GM21619 (cell line): ENCODE data around the gene GRIK4.
A peak's percentile ranks its signal among the peaks of the same experiment; 100 is the strongest.

Experiments used
- ATAC-seq: cut with Tn5 transposase; IDR thresholded peaks from one replicate; pipeline ENCODE4 v1.9.1; 2021; ENCODE audit not compliant: unreplicated experiment

Gene GRIK4

DNA sequence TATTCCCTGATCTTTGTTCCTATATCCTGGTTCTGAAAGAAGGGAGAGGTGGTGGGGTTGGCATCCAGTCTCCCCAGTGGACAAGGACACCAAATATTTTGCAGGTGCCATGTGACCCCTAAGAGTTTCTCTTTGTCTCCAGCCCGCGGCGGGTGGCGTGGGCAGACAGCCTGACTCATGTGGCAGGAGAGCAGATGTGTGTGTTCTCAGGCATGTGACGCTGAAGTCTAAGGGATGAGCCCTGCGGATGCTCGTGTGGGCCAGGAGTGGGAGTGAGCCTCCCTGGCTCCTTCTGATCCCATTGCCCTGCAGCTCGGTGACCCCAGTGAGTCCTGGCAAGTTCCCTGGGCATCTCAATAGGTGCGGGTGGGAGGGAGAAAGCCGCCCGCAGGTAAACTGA lies 417.5 kb downstream of the GRIK4 start:
- ATAC-seq: no peak

DNA sequence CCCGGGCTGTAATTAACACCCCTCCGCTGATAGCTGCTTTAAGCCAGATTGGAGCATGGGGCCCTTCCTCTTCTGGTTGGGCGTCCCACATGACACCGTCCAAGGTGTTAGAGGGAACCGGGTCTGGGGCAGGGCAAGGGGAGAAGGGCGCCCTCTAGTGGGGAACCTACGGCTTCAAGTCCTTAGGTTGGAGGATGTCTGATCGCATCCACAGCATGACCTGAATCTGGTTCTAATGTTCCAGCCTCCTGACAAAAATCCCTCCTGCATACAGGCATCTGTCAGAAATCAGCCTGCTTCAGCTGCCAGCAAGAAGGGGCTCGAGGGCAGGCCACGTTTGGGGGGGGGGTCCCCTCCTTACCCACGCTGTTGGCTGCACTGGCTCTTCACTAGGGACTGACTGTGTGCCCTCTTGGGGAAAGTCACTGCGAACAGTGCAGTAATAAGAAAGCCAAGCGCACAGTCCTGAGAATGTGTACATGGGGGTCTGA lies 418.2 kb downstream of the GRIK4 start:
- ATAC-seq: no peak

DNA sequence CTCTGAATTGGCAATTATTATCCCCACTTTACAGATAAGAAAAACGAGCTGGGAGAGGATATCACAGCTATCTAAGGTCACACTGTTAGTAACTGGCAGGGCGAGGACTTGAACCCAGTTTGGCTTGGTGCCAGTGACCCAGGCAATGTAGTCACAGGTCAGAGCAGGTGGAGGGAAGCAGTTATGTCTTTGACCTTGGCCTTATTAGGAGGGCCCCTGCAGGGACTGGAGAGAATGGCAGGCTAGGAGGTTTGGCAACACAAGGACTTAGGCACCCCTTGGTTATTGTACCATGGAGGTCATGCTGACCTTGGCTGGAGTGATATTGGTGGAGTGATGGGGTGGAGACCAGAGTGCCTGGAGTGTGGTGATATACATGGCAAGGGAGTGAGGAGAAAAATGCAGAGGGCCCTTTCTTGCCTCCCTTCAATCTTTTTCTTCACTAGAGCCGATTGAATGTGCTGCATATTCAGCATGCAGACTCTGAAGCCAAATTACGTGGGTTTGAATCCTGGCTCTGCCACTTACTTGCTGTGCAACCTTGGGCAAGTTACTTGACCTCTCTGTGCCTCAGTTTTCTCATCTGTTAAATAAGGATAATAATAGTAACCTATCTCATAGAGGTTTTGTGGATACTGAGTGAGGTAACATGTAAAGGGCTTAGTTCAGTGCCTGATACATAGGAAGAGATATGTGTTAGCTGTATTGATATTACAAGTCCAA lies 419.7 kb downstream of the GRIK4 start:
- no peak for ATAC-seq

DNA sequence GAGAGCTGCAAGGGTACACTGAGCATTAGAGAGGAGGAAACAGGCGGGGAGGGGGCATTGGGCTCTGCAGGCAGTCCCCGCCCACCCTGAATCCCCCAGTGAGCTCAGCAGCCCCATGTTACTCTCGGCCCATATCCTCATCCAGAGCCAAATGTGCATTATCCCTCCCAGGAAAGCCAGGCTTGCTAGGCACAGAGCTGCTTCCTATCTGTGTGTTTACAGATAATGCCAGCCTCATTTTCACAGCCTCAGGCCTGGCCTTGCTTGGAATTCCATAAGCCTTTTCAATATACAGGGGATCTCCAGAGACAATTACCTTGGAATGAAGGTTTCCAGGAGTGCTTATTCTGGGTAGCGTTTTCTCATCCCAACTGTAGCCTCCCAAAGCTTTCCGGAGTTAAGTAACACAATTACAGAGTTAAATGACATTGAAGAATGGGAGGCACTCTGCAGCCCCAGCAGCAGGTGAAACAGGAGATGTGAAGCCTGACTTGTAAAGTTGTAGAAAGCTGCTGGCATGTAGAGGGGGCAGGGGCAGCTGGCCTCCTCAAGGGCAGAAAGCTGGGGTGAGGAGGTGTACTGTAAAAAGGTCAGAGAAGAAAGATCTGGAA lies 420.9 kb downstream of the GRIK4 start:
- no peak for ATAC-seq

DNA sequence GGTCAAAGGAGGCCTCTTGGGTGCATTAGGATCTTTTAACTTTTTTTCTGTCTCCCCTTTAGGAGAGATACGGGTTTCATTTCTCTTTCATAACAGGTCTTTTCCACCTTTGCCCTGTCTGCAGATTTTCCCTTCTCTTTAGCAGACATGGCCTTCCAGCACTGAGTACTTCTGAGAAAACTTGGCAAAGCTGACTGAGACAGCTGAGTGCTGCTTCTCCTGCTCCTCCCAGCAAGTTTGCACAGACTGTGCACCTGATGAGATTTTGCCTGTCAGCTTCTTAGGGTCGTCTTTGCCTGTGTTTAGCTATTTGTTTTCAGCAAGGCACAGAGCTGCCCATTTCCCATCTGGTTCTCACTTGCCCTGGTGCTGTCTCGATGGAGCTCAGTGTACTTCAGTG lies 424.8 kb downstream of the GRIK4 start:
- no peak for ATAC-seq

DNA sequence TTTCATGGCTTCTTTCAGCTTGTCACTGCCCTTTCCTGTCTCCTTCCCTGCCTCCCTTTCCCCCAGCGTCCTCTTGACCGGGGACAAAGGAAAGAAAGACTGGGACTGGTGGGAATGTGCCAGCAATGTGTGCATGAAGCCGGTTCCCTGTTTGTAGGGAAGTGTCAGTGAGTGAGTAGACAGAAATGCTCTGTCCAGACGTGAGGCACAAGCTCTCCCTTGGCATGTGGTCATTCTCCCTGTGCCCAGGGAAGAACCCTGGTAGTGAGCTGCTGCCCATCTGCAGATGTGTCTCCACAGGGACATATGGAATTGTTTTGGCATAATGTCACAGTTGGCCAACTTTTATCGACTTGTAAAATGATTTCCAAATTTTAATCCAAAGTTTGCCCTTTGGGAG lies 426.0 kb downstream of the GRIK4 start:
- no peak for ATAC-seq

DNA sequence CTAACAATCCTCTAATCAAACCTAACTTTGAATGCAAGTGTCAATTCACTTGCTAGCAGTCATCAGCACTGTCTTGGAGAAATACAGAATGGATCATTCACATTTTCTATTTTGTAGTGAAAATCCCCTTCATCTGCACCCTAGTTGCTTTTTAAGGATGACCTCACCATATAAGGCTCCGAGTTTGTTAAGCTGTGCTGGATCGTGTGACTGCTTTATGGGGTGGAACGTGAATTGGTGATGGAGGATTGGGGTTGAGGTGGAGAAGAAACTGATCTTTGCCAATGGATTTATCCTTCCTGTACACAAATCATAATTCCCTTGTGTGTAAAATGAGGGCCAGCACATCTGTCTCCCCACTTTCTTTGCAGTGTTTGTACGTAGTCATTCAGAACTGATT lies 426.7 kb downstream of the GRIK4 start:
- ATAC-seq: no peak

DNA sequence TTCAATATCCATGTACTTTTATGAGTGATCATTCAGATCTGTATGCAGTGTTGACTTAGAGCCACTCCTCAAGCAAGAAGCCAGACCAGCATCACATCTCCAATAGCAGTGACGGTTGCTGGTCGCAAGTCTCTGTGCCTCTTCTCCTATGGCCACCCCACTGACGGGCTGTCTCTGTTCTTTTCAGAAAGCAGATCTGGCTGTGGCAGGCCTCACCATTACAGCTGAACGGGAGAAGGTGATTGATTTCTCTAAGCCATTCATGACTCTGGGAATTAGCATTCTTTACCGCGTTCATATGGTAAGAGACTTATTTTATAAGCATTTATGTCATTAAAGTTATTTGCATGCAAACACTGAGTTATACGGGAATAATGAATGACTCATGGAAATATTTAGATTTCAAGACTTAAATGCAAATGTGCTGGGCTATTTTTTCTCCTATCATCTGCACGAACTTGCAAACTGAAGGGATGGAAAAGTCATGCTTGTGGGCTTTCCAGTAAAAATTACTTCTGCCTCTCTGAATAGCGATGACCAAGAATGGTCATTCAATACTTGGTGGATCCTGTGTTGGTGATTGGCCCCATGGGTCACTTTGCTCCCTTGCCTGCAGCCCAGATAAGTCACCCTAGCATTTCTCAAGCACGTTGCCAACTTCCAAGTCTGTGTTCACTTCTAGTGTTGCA lies 428.8 kb downstream of the GRIK4 start:
- no peak for ATAC-seq

DNA sequence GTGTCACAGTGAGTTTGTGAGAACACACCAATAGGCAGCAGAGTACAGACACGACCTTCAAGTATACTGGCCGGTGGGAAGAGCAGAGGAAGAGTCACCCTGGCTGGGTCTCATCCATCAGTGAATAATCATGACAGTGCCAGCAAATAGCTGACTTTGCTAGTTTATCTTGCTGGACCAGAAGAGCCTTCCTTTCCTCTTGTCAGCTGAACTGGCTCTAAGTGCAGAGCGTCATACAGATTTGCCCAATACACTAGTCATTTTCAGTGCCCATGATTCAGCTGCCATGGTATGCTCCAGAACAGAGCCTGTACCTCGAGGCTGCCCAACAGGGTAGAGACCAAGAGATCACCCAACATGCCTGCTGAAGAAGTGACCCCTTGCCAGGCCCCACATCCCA lies 429.5 kb downstream of the GRIK4 start:
- no peak for ATAC-seq

DNA sequence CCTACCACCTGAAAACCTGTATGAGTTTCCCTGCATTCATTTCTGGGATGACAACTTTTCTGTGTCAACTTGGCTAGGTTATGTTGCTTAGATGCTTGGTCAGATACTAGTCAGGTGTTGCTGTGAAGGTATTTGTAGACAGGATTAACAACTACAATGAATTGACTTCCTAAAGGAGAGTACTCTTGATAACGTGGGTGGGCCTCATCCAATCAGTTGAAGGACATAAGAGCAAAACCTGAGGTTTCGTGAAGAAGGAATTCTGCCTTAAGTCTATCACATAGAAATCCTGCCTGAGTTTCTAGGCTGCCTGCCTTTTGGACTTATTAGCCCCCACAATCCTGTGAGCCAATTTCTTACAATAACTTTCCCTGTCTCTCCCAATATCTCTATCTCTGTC lies 431.2 kb downstream of the GRIK4 start:
- no peak for ATAC-seq

DNA sequence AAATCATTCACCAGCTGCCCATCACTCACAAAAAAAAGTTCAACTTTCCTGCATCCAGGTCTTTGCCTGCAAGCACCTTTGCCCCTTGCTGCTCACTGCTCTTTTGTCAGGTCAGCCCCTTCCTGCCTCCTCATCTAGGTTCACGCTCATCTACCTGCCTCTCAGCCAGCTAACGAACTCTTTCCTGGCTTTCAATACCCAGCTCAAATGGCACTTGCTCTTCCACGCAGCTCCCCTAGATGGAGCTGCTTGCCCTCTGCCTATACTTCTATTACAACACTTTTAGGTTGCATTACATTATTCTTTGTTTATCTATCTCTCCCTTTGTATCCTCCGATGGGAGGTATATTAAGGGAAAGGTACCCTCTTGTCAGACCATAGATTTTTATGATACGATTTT lies 433.5 kb downstream of the GRIK4 start:
- no peak for ATAC-seq

DNA sequence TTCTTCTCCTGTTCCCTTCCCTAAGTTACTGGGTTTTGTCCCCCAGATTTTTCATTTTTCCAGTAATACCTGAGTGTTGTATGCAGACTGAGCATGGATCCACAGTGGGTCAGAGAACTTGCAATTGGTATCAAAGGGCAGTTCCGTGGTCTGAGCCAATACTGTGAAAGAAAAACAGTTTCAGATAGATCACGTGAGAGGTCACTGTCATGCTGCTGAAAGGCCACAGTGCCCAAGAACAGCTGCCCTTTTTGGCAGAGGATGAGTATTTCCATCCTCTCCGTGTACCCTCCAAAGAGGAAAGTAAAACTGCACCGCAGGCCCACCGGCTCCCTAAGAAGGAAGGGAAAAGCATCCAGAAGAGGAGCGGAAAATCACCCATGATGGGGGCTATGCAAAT lies 439.3 kb downstream of the GRIK4 start:
- no peak for ATAC-seq

DNA sequence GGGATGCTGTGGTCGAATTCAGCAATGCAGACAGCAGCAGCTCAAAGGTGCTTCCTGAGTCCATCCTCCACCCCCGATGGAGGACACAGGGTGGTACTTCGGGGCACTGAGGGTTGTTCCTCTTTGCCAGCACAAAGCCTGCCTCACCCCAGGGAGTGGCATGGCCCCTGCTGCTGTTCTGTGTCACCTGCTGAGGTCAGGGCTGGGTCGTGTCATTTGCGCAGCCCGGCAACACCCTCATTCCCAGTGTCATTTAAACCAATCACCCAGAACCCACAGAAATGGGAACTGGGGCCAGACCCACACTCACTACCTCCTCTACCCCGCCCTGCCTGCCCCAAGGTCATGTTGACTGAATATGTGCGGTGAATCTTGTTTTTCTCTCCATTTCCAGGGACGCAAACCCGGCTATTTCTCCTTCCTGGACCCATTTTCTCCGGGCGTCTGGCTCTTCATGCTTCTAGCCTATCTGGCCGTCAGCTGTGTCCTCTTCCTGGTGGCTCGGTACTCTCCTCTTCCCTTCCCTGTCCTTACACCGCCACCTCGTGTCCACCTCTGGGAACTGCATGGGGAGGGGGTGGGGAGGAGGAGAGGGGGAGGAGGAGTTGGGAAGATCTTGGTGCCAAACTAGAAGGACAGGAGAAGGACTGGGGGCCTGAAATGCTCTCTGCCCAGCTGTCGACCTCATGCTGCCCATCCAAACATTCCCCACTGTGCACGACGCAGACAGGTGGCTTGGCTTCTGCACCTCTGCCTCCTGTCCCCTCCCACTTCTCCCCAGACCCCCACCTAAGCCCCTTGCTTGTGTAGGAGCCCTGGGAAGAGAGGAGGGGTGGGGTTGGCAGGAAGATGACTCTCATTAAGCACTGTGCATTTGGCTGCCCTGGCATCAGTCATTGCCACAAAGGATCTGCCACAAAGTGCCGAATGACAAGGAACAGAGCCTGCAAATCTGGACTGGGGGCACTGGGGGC lies 441.2 kb downstream of the GRIK4 start:
- no peak for ATAC-seq

DNA sequence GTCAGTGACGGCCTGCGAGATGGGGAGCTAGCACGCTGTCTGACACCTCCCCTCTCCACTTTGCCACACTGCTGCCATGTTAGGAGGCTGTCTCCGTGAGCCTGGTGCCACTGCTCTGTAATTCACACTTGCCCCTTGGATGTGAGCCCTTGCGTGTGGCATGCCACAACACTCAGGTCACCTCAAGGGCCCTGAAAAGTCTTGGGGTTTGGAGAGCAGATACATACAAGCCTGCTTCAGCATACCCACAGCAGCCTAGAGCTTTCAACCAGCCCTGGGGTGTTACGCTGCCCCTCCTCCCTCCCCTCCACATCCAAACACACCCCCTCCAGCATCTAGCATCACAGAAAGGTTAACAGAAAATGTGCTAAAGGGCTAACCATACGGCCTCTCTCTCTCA lies 442.8 kb downstream of the GRIK4 start:
- no peak for ATAC-seq

DNA sequence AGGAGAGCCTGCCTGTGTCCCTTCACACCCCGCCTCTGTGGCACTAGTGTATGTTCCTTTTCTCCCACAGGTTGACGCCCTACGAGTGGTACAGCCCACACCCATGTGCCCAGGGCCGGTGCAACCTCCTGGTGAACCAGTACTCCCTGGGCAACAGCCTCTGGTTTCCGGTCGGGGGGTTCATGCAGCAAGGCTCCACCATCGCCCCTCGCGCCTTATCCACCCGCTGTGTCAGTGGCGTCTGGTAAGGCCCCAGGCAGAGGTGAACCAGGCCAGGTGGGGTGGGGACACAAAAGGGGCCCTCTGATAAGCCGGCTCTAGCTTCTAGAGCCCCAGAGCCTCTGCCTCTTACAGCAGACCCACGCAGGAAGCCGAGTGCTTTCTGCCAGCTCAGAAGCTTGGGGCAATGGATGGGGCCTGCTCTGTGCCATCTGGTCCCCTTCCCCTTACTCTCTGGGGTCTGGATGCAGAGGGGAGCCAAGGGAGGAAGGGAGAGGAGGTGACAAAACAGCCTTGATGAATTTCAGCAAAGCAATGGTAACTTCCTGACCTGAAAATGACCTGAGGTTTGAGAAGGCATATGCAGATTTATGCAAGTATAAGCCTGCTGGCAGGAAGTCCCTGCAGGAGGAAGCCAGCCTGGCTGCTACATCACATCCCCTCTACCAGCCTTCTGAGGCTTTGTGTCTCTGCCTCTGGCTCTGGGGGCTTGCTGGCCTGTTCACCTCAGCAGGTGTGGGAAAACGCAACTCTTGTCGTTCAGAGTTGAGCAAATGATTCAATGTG lies 445.4 kb downstream of the GRIK4 start:
- ATAC-seq: peak; percentile 66

DNA sequence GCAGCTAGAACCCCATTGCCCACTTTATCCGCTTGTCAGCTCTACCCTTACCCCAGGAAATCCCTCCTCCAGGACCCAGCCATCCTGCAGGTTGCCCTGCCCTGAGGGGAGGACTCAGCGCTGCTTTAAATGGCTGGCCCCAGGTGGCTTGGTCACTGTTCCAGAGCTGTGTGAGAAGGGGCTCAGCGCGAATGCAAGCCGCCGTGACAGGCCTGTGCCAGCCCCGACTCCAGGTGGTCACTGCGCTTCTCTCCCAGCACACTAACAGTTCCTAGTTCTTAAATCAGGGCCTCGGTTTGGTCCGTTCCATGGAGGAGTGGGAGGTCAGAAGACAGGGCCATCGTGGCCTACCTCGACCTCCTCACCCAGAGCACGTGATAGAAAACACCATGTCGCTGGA lies 446.6 kb downstream of the GRIK4 start:
- ATAC-seq: no peak

DNA sequence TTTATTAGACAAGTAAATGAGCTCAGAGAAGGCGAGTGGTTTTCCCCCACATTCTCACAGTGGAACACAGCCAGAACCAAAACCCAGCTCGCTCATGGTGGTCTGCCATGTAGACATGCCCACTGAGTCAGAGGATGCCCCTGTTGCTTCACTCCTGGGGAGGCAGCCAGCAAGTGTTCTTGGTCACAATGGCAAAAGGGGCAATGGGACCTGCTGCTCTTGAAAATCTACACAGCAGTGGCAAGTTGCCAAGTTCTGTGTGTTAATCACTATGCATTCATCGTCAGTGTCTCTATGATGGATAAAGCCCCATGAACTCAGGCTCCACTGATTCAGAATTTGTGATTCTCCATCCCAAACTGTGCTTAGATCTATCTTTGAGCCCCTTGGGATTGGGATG lies 447.6 kb downstream of the GRIK4 start:
- ATAC-seq: no peak

DNA sequence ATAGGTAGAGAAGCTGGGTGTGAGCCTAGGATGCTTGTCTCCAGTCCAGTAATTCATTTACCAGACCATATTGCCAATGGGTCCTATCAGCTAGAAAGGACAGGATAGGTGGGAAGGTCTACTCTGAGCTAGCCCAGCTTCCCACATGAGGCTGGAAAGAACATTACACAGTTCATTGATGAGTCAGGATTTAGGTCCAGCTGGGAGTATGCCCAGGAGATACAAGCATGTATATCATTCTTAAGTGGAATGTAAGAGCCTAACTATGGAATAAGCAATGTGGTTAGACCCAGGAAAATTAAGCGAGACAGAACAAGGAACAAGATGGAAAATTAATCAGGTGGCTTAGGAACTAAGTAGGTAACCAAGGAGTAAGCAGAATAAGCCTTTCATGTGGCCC lies 453.3 kb downstream of the GRIK4 start:
- ATAC-seq: no peak

DNA sequence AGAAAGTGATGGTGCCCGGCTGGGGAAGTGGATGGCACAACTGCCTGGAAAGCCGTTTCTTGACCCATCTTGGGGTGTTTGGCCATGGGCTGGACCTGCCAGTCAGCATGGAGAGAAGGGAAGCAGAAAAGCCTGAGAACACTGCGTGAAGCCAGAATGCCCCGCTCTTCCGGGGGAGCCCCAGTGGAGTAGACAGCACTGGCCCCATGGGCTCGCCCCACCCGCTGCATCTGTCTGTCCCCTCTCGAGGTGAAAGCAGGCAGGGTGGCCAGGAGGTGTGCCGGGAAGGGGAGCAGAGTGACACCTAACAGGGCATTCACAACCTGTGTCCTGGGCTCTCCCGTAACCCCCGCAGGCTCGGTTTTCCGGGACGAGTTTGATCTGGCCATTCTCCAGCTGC lies 455.3 kb downstream of the GRIK4 start:
- ATAC-seq: no peak

DNA sequence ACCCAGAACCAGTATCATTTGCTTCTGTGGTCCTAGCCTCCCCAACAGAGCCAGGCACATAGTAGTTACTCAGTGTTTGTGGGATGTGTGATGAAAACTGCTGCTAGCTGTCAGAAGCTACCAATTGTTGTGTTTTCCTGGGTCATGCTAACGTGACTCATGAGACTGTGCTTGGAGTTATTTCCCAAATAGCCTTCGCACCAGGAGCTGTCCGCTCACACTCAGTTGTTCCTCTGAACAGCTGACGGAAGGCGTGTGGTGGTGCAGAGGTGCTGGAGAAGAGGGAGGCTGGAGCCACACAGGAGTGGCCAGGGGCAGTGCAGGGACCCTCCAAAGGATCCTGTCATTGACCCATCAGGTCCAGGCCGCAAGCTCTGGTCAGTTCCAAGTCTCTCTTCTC lies 458.4 kb downstream of the GRIK4 start:
- no peak for ATAC-seq
